LNCAP (cell line): ENCODE data around the gene PRKAB1.

ENCODE experiments used
- CTCF ChIP-seq: fragments of 450-650 bp; IDR thresholded peaks from 2 replicates; pipeline ENCODE4 v1.5.1; 2017; ENCODE audit warnings: mild to moderate bottlenecking

The PRKAB1 gene

DNA sequence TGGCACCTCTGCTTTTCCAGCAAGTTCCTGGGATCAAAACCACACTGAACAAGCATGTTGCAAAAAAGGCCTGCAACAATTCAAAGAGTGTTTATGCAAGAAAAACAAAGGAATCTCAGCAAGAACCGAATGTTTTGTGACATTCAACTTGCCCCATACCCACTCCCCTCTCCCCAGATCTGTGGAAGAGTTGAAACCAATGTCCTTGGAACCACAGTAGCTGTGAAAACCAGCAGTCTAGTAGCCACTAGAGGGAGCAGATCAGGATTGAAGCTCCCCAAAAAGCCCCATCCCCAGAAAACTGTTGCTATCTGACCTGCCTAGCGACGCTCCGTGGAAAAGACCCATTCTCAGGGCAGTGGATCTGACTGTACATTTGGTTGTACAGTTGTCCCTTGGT lies 27.1 kb downstream of the PRKAB1 start:
- peak; percentile 72; the same call in 1 of the 2 replicates for TF ChIP-seq CTCF

- no peak for TF ChIP-seq CTCF
Observed at GRCh38 chr12:119696943-119697342, 29.0 kb downstream of the PRKAB1 start.

GRCh38 chr12:119699199-119699760 lies 31.3 kb downstream of the PRKAB1 start:
- no peak for TF ChIP-seq CTCF

GRCh38 chr12:119700078-119700477 lies 32.1 kb downstream of the PRKAB1 start:
- no peak for TF ChIP-seq CTCF

- no peak for TF ChIP-seq CTCF
Observed at GRCh38 chr12:119704065-119704747, 36.3 kb downstream of the PRKAB1 start.

- no peak for TF ChIP-seq CTCF
Observed at GRCh38 chr12:119705182-119705581, 37.2 kb downstream of the PRKAB1 start.

GRCh38 chr12:119710374-119710964 lies 42.5 kb downstream of the PRKAB1 start:
- no peak for TF ChIP-seq CTCF
